AG04449 (cell line): ENCODE measurements around the gene ZBTB46.

Experiments used
- CTCF ChIA-PET: fragments of 350-600 bp; formaldehyde crosslinking; extraction: SDS; loops from one replicate; lab custom pipeline; 2021; ENCODE audit warnings: antibody characterized with exemption; lab: Yijun Ruan, JAX
- POLR2A ChIA-PET: fragments of 400-600, 350-600 bp; formaldehyde crosslinking; extraction: SDS; loops from one replicate; lab custom pipeline; 2020; ENCODE audit warnings: antibody characterized with exemption, inconsistent platforms; lab: Yijun Ruan, JAX
- DNase-seq: peaks from one replicate; pipeline ENCODE4 v3.0.0-alpha.2; 2010; ENCODE audit warnings: low read depth, low spot score
- H3K4me3 ChIP-seq: 2 replicates; pipeline ENCODE4 v1.5.1; 2011; ENCODE audit warnings: low read depth, mild to moderate bottlenecking, control low read depth, low read length
- TF ChIP-seq, protein P1 (sequence below): IDR thresholded peaks from one replicate; pipeline ENCODE4 v1.5.1; 2011; ENCODE audit warnings: mild to moderate bottlenecking, moderate library complexity, low read length, control low read depth, inconsistent platforms; ENCODE audit not compliant: insufficient read depth; ENCODE audit errors: missing control alignments

ZBTB46 gene

DNA sequence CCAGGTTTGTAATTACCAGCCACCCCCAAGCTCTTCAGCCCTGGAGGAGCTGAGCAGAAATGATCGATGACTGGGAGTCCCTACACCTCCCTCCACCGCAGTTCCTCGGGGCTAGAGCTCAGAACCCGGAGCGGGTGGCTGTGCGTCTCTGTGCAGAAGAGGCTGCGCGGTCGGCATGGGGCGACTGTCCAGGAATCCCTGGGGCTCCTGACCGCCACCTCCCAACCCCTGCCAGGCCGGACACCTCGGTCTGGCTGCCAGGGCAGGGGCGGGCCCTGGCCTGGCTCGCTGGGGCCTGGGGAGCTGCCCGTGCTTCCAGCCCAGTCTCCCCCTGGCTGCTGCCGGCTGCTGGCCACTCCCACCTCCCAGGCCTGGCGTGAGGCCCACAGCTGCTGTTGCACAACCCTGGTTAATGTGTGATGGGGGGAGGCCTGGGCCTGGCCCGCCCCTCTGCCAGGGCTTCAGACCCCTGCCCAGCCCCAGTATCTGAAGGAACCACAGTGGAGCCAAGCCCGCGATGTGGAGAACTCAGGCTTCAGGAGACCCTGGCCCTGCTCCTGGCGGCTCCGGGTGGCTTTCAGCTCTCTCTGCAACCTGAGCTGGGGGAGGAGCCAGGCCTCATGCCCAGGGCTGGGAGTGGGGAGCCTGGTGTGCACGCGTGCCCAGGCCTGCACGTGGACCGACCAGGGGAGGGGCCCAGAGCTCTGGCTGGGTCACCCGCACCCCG is 90.3 kb downstream of the ZBTB46 start:
- peak overlapping the region; percentile 75 for H3K4me3 ChIP-seq
- CTCF ChIA-PET: interaction anchor here (0.7 to 1.7 kb wide), 8 partner anchors 9 to 233 kb away, joined by 3 to 16 read pairs (median 4); partner anchors contain the start of gene TPD52L2
- TF ChIP-seq, protein P1, sequence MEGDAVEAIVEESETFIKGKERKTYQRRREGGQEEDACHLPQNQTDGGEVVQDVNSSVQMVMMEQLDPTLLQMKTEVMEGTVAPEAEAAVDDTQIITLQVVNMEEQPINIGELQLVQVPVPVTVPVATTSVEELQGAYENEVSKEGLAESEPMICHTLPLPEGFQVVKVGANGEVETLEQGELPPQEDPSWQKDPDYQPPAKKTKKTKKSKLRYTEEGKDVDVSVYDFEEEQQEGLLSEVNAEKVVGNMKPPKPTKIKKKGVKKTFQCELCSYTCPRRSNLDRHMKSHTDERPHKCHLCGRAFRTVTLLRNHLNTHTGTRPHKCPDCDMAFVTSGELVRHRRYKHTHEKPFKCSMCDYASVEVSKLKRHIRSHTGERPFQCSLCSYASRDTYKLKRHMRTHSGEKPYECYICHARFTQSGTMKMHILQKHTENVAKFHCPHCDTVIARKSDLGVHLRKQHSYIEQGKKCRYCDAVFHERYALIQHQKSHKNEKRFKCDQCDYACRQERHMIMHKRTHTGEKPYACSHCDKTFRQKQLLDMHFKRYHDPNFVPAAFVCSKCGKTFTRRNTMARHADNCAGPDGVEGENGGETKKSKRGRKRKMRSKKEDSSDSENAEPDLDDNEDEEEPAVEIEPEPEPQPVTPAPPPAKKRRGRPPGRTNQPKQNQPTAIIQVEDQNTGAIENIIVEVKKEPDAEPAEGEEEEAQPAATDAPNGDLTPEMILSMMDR: peak; percentile 34
- DNase-seq: peak; percentile 26
- POLR2A ChIA-PET: interaction anchor here (0.6 to 2.3 kb wide), 7 partner anchors 33 to 322 kb away, joined by 3 to 14 read pairs (median 4); partner anchors contain the start of genes ARFRP1, GMEB2, RTEL1 and TCEA2

DNA sequence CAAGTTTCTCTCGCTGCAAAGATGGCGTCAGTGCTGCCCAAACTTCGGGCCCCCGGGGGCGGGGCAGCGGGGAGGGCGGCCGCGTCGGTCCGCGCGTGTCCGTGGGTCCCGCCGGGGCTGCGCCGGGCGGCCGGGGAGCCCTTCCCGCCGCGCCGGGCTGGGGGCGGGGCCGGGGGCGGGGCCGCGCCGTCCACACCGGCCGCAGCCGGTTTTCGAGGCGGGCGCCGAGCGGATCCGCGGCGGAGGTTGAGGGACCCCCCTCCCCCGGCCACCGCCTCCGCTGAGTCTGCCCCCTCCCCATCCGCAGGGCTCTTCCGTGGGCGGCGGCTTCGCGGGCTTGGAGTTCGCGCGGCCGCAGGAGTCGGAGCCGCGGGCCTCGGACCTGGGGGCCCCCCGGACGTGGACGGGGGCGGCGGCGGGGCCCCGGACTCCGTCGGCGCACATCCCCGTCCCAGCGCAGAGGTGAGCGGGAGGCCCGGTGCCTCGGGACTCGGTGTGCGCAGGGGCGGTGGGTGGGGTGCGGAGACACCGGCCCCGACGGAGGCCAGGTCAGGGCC is 90.9 kb downstream of the ZBTB46 start:
- ChIA-PET POLR2A (interaction anchor here (1.2 to 2.3 kb wide), 4 partner anchors 33 to 125 kb away, joined by 4 to 14 read pairs (median 8); partner anchors contain the start of genes ARFRP1, GMEB2, TPD52L2 and ZGPAT), CTCF (interaction anchor here (0.7 to 1.7 kb wide), 5 partner anchors 16 to 234 kb away, joined by 3 to 16 read pairs (median 4); partner anchors contain the start of gene TPD52L2)
- no peak for DNase-seq
- TF ChIP-seq, protein P1: no peak
- H3K4me3 ChIP-seq: peak overlapping the region; percentile 75

GRCh38 chr20:63739130-63740069 is 91.7 kb downstream of the ZBTB46 start, which contains the start of gene SLC2A4RG:
TSS of gene SLC2A4RG (plus strand) at chr20:63739776. CDS start at chr20:63739913, 137 bp downstream.
- ChIA-PET POLR2A (interaction anchor here (0.6 to 1.0 kb wide), 2 partner anchors 81 to 150 kb away, joined by 3 read pairs; partner anchors contain the start of gene RTEL1), CTCF (no interaction called here)
- H3K4me3 ChIP-seq: peak within 1 kb of the TSS; percentile 75
- DNase-seq: no peak
- TF ChIP-seq, protein P1: no peak

- CTCF ChIA-PET: no interaction called here
Measured at GRCh38 chr20:63738687-63739129, 92.4 kb downstream of the ZBTB46 start.

DNA sequence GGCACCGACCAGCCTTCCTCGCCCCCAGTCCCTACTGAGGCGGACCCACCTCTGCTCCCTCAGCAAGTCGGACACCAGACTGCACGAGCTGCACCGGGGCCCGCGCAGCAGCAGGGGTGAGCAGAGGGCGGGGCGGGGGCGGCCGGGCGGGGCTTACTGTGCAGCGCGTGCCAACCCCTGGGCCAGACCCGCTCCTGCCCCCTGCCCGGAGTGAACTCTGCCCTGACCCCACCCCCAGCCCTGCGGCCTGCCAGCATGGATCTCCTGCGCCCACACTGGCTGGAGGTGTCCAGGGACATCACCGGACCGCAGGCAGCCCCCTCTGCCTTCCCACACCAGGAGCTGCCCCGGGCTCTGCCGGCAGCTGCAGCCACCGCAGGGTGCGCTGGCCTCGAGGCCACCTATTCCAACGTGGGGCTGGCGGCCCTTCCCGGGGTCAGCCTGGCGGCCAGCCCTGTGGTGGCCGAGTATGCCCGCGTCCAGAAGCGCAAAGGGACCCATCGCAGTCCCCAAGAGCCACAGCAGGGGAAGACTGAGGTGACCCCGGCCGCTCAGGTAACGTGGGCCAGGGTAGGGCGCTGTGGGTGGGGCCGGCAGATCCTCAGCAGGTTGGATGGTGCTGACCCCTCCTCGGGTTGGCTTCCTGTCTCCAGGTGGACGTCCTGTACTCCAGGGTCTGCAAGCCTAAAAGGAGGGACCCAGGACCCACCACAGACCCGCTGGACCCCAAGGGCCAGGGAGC is 92.9 kb downstream of the ZBTB46 start:
- TF ChIP-seq, protein P1: no peak
- no peak overlapping the region for H3K4me3 ChIP-seq
- ChIA-PET POLR2A (interaction anchor here (0.6 kb wide), 1 partner anchor 214 kb away, joined by 3 read pairs; no protein-coding TSS in a partner anchor), CTCF (no interaction called here)
- no peak for DNase-seq

More at GRCh38 chr20:63738687-63739129, 92.4 kb downstream of the ZBTB46 start:
- no peak overlapping the region for H3K4me3 ChIP-seq
- DNase-seq: no peak
- POLR2A ChIA-PET: interaction anchor here (1.0 kb wide), 1 partner anchor 80 kb away, joined by 3 read pairs; the partner anchor contains the start of gene RTEL1
- TF ChIP-seq, protein P1: no peak
